Bladder microvascular endothelial cell (primary cell): ENCODE measurements around the gene CAD. TPM values are rescaled to one million over a fixed set of nuclear protein-coding genes. Genes with fewer than 3 reads are reported as not detected.

Source experiments
- total RNA-seq: library from RNA; depleted of rRNA; stranded (reverse); fragments of >200 nt; gene quantifications from 2 replicates; pipeline ENCODE4 v1.2.3, GENCODE V29; 2014

The CAD gene
- 27.0 and 81.6 TPM in 2 replicates for total RNA-seq

GRCh38 chr2:27217173-27218121 is at the start of gene CAD:
CAD (plus strand) TSS chr2:27217369; CDS start chr2:27217552, 183 bp downstream.

GRCh38 chr2:27211943-27212625 is 5.1 kb upstream of the CAD start, which contains the start of the genes ATRAID and SLC5A6:
ATRAID (plus strand) TSS chr2:27212041; CDS start chr2:27212369, 328 bp downstream.
SLC5A6 (minus strand) TSS chr2:27212268; CDS start chr2:27207650, 4,618 bp downstream.

GRCh38 chr2:27262379-27263286 is 45.5 kb downstream of the CAD start, which contains the start of gene SLC30A3:
SLC30A3 (minus strand) TSS chr2:27263047; CDS start chr2:27262906, 141 bp downstream.

GRCh38 chr2:27275211-27276150 is 58.3 kb downstream of the CAD start, which contains the start of gene DNAJC5G:
DNAJC5G (plus strand) TSS chr2:27275433; CDS start chr2:27276729, 1,296 bp downstream.

DNA sequence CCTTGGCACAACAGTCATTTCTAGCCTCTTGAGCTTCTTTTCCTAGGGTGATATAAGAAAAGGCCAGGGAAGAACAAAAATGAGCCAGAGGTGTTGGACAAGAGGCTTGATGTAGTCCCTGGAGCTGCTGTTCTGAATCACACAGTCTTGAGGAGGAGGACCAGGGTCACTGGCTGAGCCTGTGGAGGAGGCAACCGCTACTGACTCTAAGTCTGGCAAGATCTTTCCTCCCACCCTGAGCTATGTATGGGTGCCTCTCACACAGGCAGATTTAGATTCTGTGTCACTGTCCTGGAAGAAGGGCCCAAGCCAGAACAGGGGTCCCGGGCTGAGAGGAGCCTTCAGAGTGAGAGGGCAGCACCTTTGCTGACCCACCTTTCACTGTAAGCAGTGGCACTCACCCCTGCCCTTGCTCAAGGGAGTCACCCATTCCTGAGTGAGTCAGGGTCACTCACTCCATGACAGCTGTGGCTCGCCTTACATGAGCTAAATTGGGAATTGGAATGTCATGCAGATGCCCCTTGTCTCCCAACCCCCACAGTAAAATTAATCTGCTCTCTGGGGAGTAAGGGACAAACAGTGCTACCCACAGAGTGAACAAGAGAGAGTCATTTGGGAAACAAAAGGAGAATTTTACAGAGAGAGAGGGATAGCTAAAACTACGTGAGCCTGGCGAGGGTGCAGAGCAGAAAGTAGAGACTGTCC is 64.8 kb downstream of the CAD start, which contains the start of gene TRIM54:
Gene TRIM54 (plus strand): TSS at position 575 of the 705 bp plus-strand sequence. CDS start 303 bp downstream, outside the sequence.

Other genes with a start within 250 kb of the CAD start
- 0.49 and 1.6 TPM in 2 replicates for gene MAPRE3, start 246.7 kb upstream of the CAD start, total RNA-seq
- gene TMEM214, start 184.4 kb upstream of the CAD start, total RNA-seq = 14.1 and 33.0 TPM in 2 replicates
- 10.4 and 13.0 TPM in 2 replicates for gene AGBL5, start 165.7 kb upstream of the CAD start, total RNA-seq
- gene OST4, start 145.7 kb upstream of the CAD start, total RNA-seq = 391 and 400 TPM in 2 replicates
- gene EMILIN1, start 138.8 kb upstream of the CAD start, total RNA-seq = 2.3 and 49.0 TPM in 2 replicates
- gene KHK, start 130.6 kb upstream of the CAD start, total RNA-seq = 2.8 and 4.5 TPM in 2 replicates
- gene CGREF1, start 98.2 kb upstream of the CAD start, total RNA-seq = 0.65 and 2.3 TPM in 2 replicates
- 0.06 TPM in 1 of 2 replicates, not detected in the other for gene ABHD1, start 93.6 kb upstream of the CAD start, total RNA-seq
- 23.2 and 61.4 TPM in 2 replicates for gene PREB, start 82.7 kb upstream of the CAD start, total RNA-seq
- gene PRR30, start 78.0 kb upstream of the CAD start, total RNA-seq = not detected in 2 replicates
- gene TCF23, start 68.4 kb upstream of the CAD start, total RNA-seq = not detected in 2 replicates
- 95.0 and 112 TPM in 2 replicates for gene ATRAID, start 5.3 kb upstream of the CAD start, total RNA-seq
- gene SLC5A6, start 5.1 kb upstream of the CAD start, total RNA-seq = 10.7 and 57.2 TPM in 2 replicates
- gene SLC30A3, start 45.7 kb downstream of the CAD start, total RNA-seq = 0.81 and 34.7 TPM in 2 replicates
- gene DNAJC5G, start 58.1 kb downstream of the CAD start, total RNA-seq = 0.16 and 4.4 TPM in 2 replicates
- gene TRIM54, start 65.1 kb downstream of the CAD start, total RNA-seq = 3.1 TPM in 1 of 2 replicates, not detected in the other
- 0.44 and 0.49 TPM in 2 replicates for gene UCN, start 91.1 kb downstream of the CAD start, total RNA-seq
- gene MPV17, start 105.7 kb downstream of the CAD start, total RNA-seq = 32.4 and 55.7 TPM in 2 replicates
- 18.3 and 38.1 TPM in 2 replicates for gene GTF3C2, start 139.4 kb downstream of the CAD start, total RNA-seq
- 22.7 and 28.9 TPM in 2 replicates for gene EIF2B4, start 153.0 kb downstream of the CAD start, total RNA-seq
- 99.7 and 119 TPM in 2 replicates for gene SNX17, start 153.2 kb downstream of the CAD start, total RNA-seq
- gene ZNF513, start 163.4 kb downstream of the CAD start, total RNA-seq = 5.2 and 9.3 TPM in 2 replicates
- 113 and 147 TPM in 2 replicates for gene PPM1G, start 192.2 kb downstream of the CAD start, total RNA-seq
- 87.1 and 120 TPM in 2 replicates for gene NRBP1, start 211.3 kb downstream of the CAD start, total RNA-seq
- 0.44 and 0.49 TPM in 2 replicates for gene KRTCAP3, start 225.0 kb downstream of the CAD start, total RNA-seq